Activated CD8-positive, alpha-beta memory T cell treated with anti-CD3 and anti-CD28 coated beads for 24 hours (primary cell): ENCODE measurements around the gene GPR137.
"Not testable (repeated sequence)": the region's sequence is repeated elsewhere in the genome, so short reads cannot be mapped to it uniquely, and the experiment has no call there.

Experiments
- DNase-seq: peaks from one replicate; pipeline ENCODE4 v3.0.0-alpha.2; 2020

GPR137 gene, protein sequence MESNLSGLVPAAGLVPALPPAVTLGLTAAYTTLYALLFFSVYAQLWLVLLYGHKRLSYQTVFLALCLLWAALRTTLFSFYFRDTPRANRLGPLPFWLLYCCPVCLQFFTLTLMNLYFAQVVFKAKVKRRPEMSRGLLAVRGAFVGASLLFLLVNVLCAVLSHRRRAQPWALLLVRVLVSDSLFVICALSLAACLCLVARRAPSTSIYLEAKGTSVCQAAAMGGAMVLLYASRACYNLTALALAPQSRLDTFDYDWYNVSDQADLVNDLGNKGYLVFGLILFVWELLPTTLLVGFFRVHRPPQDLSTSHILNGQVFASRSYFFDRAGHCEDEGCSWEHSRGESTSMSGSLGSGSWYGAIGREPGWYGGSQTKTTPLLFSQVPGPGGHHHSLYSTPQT

DNA sequence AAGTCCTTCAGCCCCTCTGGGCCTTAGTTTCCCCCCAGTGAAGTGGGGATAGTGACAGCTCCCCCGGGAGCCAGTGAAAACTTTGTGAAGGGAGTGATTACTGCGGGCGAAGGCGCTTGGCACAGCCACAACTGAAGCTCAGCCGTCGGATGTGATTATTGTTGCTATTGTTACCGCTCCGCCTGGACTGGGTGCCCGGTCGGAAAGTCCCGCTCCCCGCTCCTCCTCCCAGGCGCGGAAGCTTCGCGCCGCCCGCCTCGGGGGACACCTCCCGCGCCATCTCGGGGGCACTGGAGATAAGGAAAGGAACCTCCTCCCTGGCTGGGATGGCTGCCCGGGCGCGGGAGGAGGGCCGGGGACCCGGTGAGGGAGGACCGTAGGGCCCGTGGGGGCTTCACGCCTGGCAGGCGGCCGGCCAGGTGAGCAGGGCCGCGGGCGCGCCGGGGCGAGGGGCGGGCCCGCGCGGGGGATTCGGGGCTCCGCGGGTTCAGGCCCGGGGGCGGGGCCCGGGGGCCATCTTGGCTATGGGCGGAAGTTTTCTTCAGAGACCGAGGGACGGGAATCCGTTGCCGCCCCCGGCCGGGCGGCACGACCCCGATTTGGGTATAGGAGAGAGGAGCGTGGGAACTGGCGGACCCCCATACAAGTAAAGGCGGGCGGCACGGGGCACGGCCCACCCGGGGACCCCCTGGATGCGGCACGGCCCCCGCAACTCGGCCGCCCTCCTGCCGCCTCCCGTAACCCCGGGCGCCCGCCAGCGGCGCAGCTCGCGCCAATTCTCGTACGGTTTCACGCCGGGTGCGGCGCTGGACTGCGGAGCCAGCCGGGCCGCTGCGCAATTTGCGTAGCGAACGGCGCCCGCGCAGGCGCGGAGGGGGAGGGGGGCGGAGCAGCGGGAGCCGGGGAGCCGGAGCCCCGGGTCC is at the start of gene GPR137:
GPR137 (plus strand) TSS at position 887 of the 923 bp plus-strand sequence. CDS start 677 bp downstream, outside the sequence.
- DNase-seq, result peak; percentile 100

DNA sequence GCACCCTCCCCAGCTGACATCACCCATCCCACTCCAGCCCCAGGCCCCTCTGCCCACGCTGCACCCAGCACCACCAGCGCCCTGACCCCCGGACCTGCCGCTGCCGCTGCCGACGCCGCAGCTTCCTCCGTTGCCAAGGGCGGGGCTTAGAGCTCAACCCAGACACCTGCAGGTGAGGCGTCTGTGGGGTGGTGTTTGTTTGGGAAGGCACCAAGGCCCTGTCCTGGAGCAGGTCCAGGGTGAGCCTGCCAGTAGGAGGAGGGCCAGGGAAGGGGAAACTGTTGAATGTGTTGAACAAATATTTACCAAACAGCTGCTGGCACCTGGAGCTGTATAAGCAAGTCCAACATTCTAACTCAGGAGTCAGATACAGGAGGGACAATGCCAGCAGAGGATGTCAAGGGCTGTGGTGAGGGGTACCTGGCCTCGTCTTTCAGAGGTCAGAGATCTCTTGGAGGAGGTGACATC is 48.1 kb upstream of the GPR137 start:
- DNase-seq, result no peak

DNA sequence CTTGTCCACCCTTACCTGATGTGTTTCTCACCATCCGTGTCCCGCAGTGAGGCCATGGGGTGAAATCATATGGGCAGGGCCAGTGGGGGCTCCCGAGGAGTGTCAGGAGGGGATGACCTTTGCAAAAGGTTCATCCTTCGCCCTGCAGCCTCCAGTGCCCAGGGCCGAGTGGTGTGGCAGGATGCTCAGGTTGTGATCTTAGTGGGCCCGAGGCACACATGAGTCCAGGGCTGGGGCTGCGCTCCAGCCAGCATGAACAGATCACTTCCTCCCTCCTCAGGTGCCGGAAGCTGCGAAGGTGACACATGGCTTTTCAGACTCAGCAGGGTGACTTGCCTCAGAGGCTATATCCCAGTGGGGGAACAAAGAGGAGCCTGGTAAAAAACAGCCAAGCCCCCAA is 47.6 kb upstream of the GPR137 start:
- no peak for DNase-seq

DNA sequence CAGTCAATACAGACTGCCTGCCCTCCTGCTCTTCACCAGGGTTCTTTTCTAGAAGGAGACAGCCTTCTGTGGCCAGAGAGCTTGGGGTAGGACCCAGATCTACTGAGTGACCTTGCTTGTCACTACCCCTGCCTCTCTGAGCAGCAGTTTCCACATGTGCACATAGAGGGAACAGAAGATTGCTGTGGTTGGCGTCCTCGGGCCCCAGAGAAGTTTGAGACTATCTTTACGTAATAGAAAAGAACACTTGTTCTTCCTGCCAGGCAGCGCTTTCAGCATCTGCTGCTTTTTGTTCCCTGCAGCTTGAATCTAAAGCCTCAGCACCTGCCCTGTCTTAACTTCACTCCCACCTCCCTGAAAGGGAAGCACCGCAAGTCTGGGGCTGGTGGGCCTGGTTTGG is 46.6 kb upstream of the GPR137 start:
- DNase-seq, result no peak

DNA sequence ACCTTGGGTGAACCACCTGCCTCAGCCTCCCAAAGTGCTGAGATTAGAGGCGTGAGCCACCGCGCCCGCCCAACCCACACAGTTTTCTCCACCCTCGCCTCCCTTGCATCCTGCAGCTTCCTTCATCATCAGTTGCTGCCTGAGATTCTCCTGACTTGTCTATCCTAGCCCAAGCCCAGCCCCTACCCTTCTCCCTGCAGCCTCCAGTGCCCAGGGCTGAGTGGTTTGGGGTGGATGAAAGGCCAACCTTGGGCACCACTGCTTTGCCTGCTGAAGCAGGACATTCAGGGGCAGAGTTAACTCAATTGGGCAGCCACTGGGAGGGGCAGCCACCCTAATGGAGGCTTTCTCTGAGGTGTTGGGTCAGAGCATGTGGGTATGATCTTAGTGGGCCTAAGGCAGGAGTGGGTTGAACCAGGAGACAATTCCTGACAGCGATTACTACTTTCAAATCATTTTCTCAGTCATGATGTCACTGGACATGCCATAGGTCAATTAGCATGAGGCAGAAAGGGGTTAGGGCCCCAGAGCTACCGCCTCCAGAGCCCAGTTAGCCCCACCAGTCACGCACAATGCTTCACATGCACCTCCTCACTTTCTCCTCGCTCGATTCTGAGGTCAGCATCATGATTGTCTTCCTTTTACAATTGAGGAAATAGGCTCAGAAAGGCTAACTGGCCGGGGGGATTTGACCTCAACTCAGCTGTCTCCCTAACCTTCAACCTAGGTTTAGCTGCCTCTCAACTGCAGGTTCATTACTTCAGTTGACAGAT is 45.8 kb upstream of the GPR137 start:
- no peak for DNase-seq

DNA sequence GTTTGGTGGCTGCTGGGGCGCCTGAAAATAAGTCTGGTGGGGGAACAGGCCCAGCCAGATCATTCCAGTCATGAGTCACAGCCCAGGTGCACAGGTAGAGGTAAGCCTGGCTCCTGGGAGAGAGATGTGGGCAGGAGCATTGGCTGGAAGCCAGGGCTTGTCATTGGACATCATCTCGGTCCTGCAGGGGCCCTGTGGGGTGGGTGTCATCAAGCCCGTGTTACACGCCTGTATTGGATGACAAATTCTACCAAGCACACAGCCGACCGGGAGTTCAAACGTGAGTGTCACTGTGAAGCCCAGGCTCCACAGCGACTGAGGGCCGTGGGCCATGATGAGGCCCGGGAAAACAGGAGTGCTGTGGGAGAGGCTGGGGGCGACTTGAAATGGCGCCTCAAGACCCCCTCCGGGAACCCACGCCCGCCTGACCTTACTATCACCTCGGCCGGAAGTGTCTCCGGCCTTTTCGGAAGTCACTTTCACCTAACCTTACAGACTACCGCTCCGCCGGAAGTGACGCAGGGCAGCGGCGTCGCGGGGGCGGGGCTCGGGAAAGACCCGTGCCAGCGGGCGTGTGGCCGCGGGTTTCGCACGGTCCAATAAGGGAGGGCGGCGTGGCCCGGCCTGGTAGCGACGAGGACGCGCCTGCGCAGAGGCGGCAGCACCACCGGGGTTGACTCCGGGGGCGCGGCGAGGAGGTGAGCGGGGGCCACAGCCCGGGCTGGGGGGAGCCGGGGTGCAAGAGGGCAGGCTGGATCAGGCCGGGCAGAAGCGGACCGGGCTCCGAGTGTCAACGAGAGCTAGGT is 45.0 kb upstream of the GPR137 start, which contains the start of gene FKBP2:
FKBP2 (plus strand) TSS at position 661 of the 806 bp plus-strand sequence. CDS start 1,293 bp downstream, outside the sequence.
- peak; percentile 99 for DNase-seq

DNA sequence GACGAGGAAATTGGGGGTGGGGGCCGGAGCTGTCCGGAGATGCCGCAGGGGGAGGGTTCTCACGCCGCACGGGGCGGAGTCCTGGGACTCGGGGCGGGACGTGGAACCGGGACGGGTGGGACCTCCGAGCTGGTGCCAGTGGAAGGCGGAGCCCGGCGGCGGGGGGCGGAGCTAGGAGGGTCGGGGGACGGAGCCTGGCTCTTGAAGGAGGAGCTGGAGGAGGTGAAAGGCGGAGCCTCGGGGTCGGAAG is 44.5 kb upstream of the GPR137 start:
- DNase-seq, result peak; percentile 100

DNA sequence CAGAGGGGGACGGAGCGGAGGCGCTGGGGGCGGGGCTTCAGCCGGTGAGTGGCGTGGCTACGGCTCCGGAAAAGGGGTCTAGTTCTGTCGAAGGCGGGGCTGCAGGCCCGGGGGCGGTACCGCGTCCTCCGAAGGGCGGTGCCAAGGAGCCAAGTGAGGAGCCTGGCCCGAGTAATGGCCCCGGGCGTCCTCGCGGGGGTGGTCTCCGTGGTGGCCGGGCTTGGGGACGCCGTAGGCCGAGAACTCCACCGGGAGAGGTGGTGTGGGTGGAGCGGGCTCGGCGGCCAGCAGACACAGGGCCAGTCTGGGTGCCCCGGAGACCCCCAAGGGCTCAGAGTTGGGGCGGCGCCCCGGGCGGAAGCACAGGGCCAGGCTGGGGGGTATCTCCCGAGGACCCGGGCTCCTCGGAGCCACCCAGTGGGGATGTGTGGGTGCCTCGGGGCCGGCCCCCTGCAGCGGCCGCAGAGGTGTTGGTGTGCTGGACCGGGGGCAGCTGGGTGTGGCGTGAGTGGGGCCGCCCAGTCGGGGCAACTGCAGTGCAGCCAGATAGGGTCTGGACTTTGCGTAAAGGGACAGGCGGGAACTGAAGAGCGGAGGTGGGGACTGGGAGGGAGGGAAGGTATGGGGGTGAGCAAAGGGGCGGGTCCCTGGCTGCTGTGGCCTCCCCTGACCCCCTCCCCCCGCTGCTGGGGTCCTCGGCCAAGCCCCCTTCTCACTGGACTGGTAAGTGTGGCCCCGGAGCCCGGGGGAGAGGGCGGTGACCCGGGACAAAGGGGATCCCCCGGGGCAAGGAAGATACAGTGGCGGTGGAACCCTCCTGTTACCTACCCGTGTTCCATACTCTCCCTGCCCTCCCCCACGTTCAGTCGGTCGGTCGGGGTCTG is 43.9 kb upstream of the GPR137 start:
- DNase-seq, result no peak

DNA sequence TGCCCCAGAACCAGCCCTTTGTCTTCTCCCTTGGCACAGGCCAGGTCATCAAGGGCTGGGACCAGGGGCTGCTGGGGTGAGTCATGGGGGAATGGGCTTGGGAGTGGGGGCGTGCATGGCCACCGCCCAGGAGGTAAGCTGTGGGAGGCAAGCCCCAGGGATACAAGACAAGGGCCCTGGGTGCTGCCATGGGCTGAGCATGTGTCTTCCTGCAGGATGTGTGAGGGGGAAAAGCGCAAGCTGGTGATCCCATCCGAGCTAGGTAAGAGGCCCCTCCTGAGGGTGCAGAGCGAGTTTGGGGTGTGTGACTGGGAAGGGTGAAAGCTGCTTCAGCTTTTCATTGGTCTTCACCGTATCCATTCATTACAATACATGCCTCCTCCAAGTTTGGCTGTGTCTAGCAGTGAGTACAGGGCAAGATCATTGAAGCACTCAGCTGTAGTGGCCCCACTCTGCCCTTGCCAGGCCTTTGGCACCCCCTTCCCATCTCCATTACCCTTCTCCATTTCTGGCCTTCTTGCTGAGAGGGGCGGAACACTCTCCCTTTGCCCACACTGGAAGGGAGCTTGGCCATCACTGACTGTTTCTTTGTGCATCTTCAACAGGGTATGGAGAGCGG is 42.3 kb upstream of the GPR137 start:
- no peak for DNase-seq

DNA sequence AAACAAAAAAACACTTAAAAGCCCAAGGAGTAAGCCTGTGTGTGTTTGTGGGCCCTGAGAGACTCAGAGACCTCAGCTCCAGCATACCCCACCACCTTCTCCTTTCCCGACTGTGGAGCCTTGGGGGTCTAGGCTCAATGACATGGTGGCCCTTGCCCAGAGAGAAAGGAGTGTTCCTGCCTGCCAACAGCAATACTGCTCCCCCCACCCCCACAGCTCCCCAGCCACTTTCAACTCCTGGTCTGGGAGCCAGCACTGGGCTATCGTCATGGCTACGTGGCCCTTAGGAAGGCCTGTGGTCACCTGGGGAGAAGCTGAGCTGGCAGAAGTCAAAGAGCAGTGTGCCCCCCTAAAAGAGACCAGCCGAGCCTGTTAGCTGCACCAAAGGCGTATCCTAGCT is 41.5 kb upstream of the GPR137 start:
- no peak for DNase-seq

DNA sequence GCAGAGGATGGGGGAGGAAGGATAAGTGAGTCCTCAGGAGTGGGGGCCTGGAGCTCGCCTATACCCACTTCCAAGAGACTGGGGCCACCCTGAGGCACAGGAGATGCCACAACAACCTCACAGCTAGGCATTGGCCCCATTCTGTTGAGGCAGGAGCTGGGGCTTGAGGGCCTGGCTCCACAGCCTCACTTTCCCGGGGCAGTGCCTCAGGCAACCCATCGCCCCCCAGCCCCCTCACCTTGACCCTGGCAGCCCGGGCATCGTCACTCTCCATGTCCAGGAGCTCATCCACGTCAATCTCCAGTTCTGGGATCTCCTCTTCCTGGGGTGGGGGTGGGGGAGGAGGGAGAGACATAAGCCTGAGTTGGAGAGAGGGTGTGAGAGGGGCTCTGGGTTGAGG is 40.7 kb upstream of the GPR137 start:
- no peak for DNase-seq

DNA sequence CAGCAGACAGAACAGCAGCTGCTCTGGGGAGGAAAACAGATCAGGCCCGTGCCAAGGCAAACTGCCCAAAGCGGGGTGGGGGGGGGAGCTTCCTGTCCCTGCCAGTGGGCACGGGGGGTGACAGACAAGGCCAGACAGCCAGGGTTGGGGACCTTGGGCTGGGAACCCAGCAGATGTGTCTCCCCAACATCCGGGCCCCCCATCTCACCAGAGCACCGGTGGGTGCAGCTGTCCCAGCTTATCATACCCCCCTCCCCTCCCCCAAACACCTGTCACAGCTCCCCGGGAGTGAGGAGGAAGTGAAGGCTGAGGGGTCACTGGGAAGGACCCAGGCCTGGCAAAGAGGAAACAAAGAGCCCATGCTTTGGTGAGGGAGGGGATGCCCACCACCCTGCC is 40.2 kb upstream of the GPR137 start:
- no peak for DNase-seq

DNA sequence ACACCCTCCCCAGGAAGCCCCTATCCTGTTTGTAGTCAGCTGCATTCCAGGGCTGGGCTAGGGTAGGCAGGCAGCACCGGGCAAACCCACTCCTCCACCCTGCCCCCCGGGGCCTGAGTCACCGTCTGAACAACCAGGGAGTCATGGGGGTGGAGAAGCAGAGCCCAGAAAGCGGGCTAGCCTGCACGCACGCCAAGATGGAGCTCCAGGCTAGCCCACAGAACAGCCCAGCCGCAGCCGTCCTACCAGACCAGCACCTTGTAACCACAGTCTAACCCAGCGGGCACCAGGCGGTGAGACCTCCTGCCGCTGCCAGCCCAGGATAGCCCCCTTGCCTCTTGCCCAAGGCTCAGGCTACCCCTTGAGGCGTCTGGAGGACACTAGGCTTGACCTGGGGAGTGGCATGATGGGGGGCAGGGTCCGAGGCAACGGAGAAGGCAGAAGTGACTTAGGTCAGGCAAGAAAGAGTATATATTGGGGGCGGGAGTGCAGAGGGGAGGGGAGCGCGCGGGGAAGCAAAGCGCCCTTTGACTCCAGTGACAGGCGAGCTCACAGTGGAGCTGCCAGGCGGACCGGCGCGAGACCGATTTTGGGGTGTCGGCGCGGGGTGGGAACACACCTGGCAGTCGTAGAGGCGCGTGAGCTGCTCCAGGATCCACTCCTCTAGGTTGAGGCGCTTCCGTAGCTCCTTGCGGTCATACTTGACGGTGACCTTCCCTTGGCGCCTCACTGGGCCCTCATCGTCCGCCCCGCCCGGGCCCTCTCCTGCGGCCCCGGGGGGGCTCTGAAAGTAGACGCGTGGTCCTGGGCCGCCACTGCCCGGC is 39.6 kb upstream of the GPR137 start:
- peak; percentile 91 for DNase-seq

DNA sequence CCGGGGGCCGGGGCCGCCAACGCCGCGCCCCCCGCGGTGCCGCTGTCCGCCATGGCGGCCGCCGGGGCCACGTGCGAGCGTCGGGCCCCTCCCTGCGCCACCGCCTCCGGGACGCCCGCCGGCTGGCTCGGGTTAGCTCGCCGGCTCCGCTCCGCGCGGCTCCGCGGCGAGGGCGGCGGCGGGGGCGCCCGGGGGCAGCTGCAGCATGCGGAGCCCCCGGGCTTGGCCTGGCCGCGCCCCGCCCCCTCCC is 39.1 kb upstream of the GPR137 start:
- DNase-seq, result not testable (repeated sequence)

DNA sequence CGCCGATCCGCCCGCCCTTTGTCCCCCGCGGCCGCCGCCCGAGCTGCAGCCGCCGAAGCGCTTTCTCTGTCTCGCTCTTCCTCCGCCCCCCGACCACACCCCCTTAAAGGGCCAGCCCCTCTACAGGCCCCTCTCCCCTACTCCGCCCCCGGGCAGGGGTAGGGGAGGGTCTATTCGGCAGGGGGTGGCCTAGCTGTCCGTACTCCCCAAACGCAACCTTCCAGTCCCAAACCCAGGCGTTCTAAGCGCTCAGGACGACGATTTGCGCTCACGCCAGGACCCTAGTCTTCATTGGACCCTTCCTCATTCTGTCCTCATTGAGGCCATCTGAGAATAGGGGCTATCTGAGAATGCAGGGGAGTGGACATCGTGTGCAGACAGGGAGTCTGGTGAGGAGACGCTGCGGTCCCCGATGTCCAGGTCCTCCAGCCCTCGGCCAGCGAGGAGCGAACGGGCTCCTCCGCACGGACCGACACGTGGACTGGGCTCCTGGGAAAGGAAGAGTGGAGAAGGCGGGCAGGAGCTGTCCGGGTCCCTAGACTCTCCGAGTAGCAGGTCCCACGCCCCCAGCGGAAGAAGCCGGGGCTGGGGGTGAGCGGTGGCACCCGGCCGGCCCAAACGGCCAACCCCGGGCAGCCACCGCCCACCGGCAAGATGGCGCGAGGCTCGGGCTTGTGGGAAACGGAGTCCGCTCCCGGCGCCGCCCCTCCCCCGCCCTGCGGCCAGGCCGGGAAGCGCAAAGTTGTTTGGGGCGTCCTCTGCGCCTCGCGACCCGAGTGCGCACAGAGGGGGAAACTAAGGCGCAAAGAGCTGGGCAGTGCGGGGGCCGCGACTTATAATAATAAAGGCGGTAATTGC is 38.5 kb upstream of the GPR137 start, which contains the start of gene PPP1R14B:
PPP1R14B (minus strand) TSS at position 73 of the 858 bp plus-strand sequence. CDS start 270 bp downstream, outside the sequence.
- peak; percentile 91 for DNase-seq

DNA sequence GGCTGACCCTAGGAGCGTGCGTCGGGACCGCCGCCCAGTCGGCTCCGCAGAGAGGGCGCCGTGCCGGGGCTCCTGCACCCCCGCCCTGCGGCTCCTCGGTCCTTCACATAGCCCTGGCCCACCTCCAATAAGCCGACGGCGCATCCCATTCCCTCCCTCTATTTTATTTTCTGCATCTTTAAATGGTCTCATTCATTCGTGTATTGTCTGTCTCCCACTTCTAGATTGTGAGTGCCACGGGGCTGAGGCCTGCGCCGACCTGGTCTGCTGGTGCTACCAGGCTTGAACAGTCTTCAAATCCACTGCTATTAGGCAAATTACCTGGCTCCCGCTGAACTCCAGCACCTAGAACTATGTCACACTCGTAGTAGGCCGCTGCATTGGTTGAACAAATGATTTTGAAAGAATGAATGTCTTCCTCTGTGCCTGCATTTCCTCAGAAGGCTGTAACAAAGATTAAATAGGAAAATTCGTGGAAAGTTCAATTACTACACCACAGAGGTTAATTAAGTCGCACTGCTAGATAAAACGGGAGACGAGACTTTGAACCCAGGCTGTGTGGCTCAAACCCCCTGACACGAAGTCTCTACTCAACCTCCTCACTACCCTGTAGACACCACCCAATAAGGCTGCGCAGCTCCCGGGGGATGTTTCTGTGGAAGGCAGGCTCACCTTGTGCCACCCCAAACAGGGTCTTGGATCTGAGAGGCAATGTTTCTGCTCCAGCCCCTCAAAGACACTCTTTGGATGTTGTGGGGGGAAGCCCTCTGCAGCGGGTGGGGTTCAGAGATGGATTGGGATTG is 37.7 kb upstream of the GPR137 start:
- DNase-seq, result no peak

DNA sequence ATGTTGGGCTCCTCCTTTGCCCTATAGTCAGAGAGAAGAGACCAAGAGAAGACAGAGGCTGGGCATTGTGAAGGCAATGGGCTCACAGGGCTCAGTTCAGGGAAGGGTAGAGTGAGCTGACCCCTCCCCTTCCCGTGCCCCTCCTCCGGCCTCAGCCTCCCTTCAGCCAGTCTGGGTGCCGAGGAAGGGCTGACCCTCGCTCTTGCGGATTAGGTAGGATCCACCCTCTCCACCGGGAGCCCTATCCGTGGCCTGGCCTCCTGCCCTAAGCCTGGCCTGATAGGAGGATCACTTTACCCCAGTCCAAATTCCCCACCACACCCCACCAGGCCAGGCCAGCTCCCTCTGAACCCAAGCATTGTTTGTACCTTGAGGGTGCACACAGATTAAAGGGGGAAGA is 37.1 kb upstream of the GPR137 start:
- no peak for DNase-seq

DNA sequence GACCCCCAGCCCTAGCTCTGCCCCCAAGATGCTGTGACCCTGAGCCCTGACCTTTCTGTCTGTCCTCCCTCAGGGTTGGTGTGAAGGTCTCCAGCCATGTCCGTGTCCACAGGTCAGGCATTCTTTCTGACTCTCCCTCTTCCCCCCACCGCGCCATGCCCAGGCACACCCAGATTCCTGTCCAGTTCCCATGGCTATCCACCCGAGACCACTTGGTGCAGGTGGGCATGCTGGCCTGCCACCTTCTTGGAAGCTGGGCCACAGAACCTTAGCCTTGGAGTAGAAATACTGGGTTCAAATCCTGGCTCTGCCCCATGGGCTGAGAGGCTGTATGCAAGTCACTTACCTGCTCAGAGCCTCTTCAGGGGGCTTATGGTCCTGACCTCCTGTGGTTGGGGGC is 36.6 kb upstream of the GPR137 start:
- no peak for DNase-seq
